HepG2 (cell line): Measurements from ENCODE around the gene PSMB8. TPM values are rescaled to one million over a fixed set of nuclear protein-coding genes. Genes with fewer than 3 reads are reported as not detected.

Experiments used
- CSRNP1 ChIP-seq: sonication (generic); formaldehyde crosslinking; IDR thresholded peaks from 2 replicates; pipeline ENCODE4 v1.8.1; 2023; ENCODE audit warnings: mild to moderate bottlenecking, missing genetic modification reagents
- HOXA3 ChIP-seq: sonication (generic); formaldehyde crosslinking; IDR thresholded peaks from 2 replicates; pipeline ENCODE4 v1.5.0; 2020; ENCODE audit warnings: missing genetic modification reagents
- ONECUT2 ChIP-seq: sonication (generic); formaldehyde crosslinking; IDR thresholded peaks from 2 replicates; pipeline ENCODE4 v1.4.0; 2020; ENCODE audit warnings: missing genetic modification reagents
- SALL2 ChIP-seq: sonication (generic); formaldehyde crosslinking; IDR thresholded peaks from 2 replicates; pipeline ENCODE4 v1.8.1; 2023; ENCODE audit warnings: mild to moderate bottlenecking, missing genetic modification reagents, inconsistent platforms
- ZNF512B ChIP-seq: sonication (generic); formaldehyde crosslinking; IDR thresholded peaks from 2 replicates; pipeline ENCODE4 v1.5.1; 2020; ENCODE audit warnings: missing genetic modification reagents, mild to moderate bottlenecking, borderline replicate concordance
- ZNF788 ChIP-seq: sonication (generic); formaldehyde crosslinking; IDR thresholded peaks from 2 replicates; pipeline ENCODE4 v1.5.0; 2020; ENCODE audit warnings: mild to moderate bottlenecking, missing genetic modification reagents, borderline replicate concordance
- polyA plus RNA-seq, 8 experiments: library from polyadenylated mRNA; depleted of rRNA in 3 of 8; stranded (reverse) in 7 of 8; unstranded in 1 of 8; fragments of >200 nt; fragmentation: Illumina TruSeq in 4 of 8; extraction: Trizol in 4 of 8; gene quantifications; 2 replicates each; pipeline versions ENCODE4 v1.2.1 to v1.2.3, GENCODE V29; 2011 to 2016; ENCODE audit warnings: low read depth in 4 of 8, missing spikeins in 1 of 8, mixed read lengths in 1 of 8; ENCODE audit not compliant: insufficient read depth in 1 of 8
- total RNA-seq, 5 experiments: library from RNA; depleted of rRNA; stranded (reverse); fragments of >200 nt; fragmentation: Illumina TruSeq; extraction: Trizol; gene quantifications; 2 replicates each; pipeline ENCODE4 v1.2.3, GENCODE V29; 2016; ENCODE audit warnings: low read depth in 1 of 5

The PSMB8 gene
- total and polyA plus RNA-seq, 2 of the 13 experiments (the other 11 are each of a cell fraction or from before 2014, with no cell fraction given), result 30.7 to 64.7 TPM

GRCh38 chr6:32853541-32854375 lies 9.9 kb upstream of the PSMB8 start, which contains the start of the genes PSMB9 and TAP1 (continued):
- peak; percentile 80; the same call in 1 of the 2 replicates for TF ChIP-seq SALL2 (CRISPR knock-in tag)
- no peak for TF ChIP-seq ZNF512B (CRISPR knock-in tag)
- TF ChIP-seq ZNF788 (CRISPR knock-in tag), result peak; percentile 77
- peak; percentile 82 for TF ChIP-seq HOXA3 (CRISPR knock-in tag)
- TF ChIP-seq ONECUT2 (CRISPR knock-in tag), result no peak
- no peak; the same call in 1 of the 2 replicates for TF ChIP-seq CSRNP1 (CRISPR knock-in tag)
